ENCODE measurements around the gene KMT2E.

KMT2E gene

GRCh38 chr7:105130580-105130979, 116.6 kb downstream of the KMT2E start:
- no peak for DNase-seq (ENCODE audit: low read depth in 2 of 2)

GRCh38 chr7:105131033-105131656, 117.1 kb downstream of the KMT2E start:
- no peak for DNase-seq (ENCODE audit: low read depth in 2 of 2)

- no peak for DNase-seq (ENCODE audit: low read depth in 2 of 2)
These were observed 117.9 kb downstream of the KMT2E start for GRCh38 chr7:105131890-105132289.

GRCh38 chr7:105132335-105132734, 118.3 kb downstream of the KMT2E start:
- no peak for DNase-seq (ENCODE audit: low read depth in 2 of 2)

- DNase-seq (ENCODE audit: low read depth in 2 of 2) = no peak
These were observed 118.8 kb downstream of the KMT2E start for GRCh38 chr7:105132835-105133234.

GRCh38 chr7:105133358-105133757, 119.4 kb downstream of the KMT2E start:
- DNase-seq (ENCODE audit: low read depth in 2 of 2) = no peak

- no peak for DNase-seq (ENCODE audit: low read depth in 2 of 2)
These were observed 120.1 kb downstream of the KMT2E start for GRCh38 chr7:105133986-105134655.

GRCh38 chr7:105136221-105136620, 122.2 kb downstream of the KMT2E start:
- DNase-seq (ENCODE audit: low read depth in 2 of 2) = no peak

- DNase-seq (ENCODE audit: low read depth in 2 of 2) = no peak
These were observed 123.9 kb downstream of the KMT2E start for GRCh38 chr7:105137898-105138297.

- DNase-seq (ENCODE audit: low read depth in 2 of 2) = no peak
These were observed 125.4 kb downstream of the KMT2E start for GRCh38 chr7:105139381-105139780.

GRCh38 chr7:105141068-105141467, 127.1 kb downstream of the KMT2E start:
- DNase-seq (ENCODE audit: low read depth in 2 of 2) = no peak

GRCh38 chr7:105149827-105150226, 135.8 kb downstream of the KMT2E start:
- no peak for DNase-seq (ENCODE audit: low read depth in 2 of 2)

GRCh38 chr7:105151152-105151551, 137.1 kb downstream of the KMT2E start:
- DNase-seq (ENCODE audit: low read depth in 2 of 2) = no peak

GRCh38 chr7:105153531-105153930, 139.5 kb downstream of the KMT2E start:
- no peak for DNase-seq (ENCODE audit: low read depth in 2 of 2)

GRCh38 chr7:105154084-105154483, 140.1 kb downstream of the KMT2E start:
- no peak for DNase-seq (ENCODE audit: low read depth in 2 of 2)

GRCh38 chr7:105156731-105157130, 142.7 kb downstream of the KMT2E start:
- no peak for DNase-seq (ENCODE audit: low read depth in 2 of 2)

- DNase-seq (ENCODE audit: low read depth in 2 of 2) = no peak
These were observed 143.3 kb downstream of the KMT2E start for GRCh38 chr7:105157278-105157677.

GRCh38 chr7:105161366-105161765, 147.4 kb downstream of the KMT2E start:
- DNase-seq (ENCODE audit: low read depth in 2 of 2) = no peak
